ENCODE data around the gene ASTN2.
"Not testable (repeated sequence)": the region's sequence is repeated elsewhere in the genome, so short reads cannot be mapped to it uniquely, and the experiment has no call there.

The ASTN2 gene

GRCh38 chr9:116697362-116697761, 717.5 kb downstream of the ASTN2 start:
- DNase-seq (ENCODE audit: low spot score), result no peak

- no peak for DNase-seq (ENCODE audit: low spot score)
Observed at GRCh38 chr9:116695438-116695837, 719.4 kb downstream of the ASTN2 start.

GRCh38 chr9:116694785-116695291, 720.0 kb downstream of the ASTN2 start:
- DNase-seq (ENCODE audit: low spot score), result no peak

GRCh38 chr9:116693233-116693731, 721.6 kb downstream of the ASTN2 start:
- no peak for DNase-seq (ENCODE audit: low spot score)

DNA sequence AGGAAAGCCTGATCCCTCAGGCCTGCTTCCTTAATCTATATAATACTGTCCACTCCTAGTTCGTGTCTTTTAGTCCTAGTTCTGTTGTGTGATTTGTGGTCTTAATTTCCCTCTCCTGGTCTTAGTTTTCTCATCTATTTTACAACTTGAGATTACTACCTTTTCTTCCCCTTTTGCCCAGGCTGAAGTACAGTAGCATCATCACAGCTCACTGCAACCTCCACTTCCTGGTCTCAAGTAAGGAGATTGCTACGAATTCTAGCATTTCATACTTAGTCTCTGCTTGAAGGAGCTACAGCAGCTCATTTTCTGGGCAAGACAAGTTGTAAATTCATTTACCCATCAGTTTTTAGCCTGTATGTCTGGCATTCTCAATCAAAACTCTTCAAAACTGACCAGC, 722.2 kb downstream of the ASTN2 start:
- no peak for DNase-seq (ENCODE audit: low spot score)

GRCh38 chr9:116691607-116692006, 723.2 kb downstream of the ASTN2 start:
- no peak for DNase-seq (ENCODE audit: low spot score)

GRCh38 chr9:116690805-116691204, 724.1 kb downstream of the ASTN2 start:
- not testable (repeated sequence) for DNase-seq (ENCODE audit: low spot score)

DNA sequence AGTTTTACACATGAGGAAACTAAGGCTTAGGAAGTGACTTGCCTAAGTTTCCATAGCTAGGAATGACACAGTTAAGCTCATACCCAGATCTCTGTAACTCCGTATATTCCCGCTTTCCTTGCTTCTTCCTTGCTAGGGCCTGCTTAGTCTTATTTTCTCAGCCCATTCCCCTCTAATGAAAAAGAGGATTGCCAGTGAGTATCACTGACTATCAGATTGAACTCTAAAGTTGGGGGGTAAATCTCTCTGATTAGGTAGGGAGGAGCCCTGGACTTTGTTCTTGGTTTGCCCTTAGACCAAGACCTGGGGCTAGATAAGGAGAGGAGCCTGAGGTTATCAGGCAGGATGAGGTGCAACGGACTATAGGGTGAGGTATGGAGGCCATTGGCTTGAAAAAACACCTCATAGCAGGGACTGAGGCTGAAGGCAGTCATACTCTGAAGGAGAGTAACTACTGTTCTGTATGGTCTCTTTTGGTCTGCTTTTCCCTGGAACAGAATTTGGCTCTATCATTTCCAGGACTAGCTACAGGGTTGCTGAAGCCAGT, 725.3 kb downstream of the ASTN2 start:
- DNase-seq (ENCODE audit: low spot score), result no peak

DNA sequence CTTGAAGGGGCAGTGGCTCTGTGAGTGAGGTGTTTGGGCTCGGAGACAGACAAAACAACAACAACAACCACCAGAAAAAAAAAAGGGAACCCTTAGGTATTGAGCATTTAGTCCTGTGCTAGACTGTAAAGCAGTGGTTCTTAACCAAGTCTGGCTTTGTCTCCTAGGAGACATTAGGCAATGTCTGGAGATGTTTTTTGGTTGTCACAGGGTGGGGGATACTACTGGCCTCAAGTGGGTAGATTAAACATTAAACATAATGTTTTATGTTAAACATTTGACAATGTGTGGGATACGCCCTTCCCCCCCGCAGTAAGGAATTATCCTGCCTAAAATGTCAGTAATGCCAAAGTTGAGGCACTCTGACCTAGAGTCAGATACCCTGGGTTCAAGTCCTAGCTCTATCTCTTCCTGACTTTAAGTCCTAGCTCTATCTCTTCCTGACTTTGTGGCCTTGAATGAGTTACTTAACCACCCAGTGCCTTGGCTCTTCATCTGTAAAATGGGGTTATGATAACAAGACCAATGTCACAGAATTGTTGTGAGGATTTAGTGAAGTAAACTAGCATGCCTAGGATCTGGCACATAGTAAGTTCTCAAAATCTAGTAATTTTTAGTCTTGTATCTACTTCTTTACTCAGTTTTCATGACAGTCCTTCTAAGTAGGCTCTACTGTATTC, 725.9 kb downstream of the ASTN2 start:
- DNase-seq (ENCODE audit: low spot score), result no peak

DNA sequence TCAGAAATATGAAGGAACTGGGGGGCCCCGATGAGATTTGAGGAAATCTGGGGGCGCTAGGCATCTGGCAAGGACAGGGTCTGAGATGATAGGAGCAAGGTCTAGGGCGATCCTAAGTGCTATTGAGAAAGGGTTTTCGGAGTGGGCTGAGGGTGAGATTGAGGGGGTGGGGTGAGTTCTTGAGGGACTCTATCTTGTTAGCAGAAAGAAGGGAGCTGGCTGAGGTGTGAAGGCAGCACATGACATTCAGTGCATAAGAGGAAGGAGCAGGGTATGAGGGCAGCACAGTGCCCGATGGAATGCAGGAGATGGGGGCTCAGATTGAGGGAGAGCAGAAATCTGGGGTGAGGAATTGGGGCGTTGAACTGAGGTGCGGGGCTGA, 727.1 kb downstream of the ASTN2 start:
- DNase-seq (ENCODE audit: low spot score), result no peak

DNA sequence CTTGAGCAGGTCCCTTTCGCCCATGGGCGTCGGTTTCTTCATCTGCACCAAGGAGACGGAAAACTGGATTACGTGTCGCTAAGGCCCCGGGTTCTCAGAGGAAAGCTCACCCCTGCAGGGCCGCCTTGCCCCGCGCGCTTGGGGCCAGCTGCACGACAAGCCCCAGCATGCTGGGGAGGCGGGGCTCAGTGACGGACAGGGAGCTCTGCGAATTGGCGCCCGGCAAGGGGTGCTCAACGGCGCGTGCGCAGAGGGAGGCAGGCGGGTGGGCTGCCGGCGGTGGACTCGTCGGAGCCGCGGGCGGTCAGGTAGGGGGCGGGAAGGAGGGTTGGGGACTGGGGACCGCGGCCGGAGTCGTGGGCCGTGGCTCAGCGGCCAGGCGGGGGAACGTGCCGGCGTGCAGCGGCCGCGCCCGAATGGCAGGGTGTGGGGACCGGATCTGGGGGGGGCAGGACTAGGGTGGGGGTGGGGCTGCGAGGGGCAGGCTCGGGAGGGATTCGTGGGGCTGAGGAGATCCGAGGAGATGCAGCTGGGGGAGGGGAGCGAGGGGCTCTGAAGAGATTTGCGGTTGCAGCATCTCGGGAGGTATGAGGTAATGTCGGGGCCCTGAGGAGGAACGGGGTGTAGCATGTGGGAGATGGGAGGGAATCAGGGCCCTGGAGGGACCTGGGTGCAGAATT, 727.6 kb downstream of the ASTN2 start, which contains the start of gene TRIM32:
Gene TRIM32 (plus strand): TSS at position 232 of the 680 bp plus-strand sequence. CDS start 10,438 bp downstream, outside the sequence.
- DNase-seq (ENCODE audit: low spot score), result peak; percentile 92

DNA sequence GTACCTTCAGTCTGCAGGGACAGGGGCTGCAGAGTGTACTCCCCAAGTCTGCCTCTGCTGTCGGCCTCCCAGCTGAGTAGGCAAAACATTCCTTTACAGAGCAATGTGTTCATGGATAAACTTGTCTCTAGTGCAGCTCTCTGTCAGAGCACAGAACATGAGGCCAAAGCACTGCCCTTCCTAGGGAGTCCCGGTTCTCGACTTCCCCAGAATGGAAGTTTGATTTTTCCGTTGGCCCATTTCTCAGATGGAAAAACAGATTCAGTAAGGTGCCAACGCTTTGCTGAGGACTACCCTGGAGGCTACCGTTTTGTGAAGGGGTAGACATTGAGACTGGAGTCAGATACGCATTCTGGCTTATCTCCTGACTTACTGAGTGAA, 728.2 kb downstream of the ASTN2 start:
- no peak for DNase-seq (ENCODE audit: low spot score)

GRCh38 chr9:116686135-116686534, 728.7 kb downstream of the ASTN2 start:
- DNase-seq (ENCODE audit: low spot score), result no peak

GRCh38 chr9:116685166-116685565, 729.7 kb downstream of the ASTN2 start:
- no peak for DNase-seq (ENCODE audit: low spot score)

GRCh38 chr9:116683535-116683934, 731.3 kb downstream of the ASTN2 start:
- DNase-seq (ENCODE audit: low spot score), result no peak

GRCh38 chr9:116674210-116674980, 740.5 kb downstream of the ASTN2 start:
- no peak for DNase-seq (ENCODE audit: low spot score)

GRCh38 chr9:116673375-116673774, 741.5 kb downstream of the ASTN2 start:
- DNase-seq (ENCODE audit: low spot score), result no peak

- no peak for DNase-seq (ENCODE audit: low spot score)
Observed at GRCh38 chr9:116671605-116672004, 743.3 kb downstream of the ASTN2 start.

DNA sequence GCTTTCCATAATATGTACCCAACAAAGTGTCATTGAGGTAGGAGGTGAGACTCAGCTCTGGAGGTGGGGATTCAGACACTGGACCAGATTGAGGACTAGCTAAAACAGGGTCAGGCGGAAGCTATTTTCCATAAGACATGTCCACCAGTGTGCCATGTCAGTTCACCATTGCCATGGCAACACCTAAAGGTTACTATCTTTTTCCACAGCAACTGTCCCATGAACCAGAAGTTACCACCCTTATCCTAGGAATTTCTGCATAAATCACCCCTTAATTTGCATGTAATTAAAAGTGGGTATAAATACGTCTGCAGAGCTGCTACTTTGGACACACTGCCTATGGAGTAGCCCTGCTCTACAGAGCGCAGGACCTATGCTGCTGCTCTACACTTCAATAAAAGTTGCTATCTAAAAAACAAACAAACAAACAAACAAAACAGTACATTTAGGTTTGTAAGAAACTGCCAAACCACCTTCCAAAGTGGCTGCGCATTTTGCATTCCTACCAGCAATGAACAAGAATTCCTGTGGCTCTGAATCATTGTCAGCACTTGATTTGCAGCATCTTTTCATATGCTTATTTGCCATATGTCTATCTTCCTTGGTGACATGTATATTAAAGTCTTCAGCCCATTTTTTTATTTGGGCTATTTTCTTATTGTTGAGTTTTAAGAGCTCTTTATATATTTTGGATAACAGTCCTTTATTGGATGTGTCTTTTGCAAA, 745.7 kb downstream of the ASTN2 start:
- no peak for DNase-seq (ENCODE audit: low spot score)

- no peak for DNase-seq (ENCODE audit: low spot score)
Observed at GRCh38 chr9:116663581-116663980, 751.3 kb downstream of the ASTN2 start.

- DNase-seq (ENCODE audit: low spot score), result no peak
Observed at GRCh38 chr9:116662646-116663310, 752.1 kb downstream of the ASTN2 start.
